ENCODE data around the gene KLF7.
A peak's percentile ranks its signal among the peaks of the same experiment; 100 is the strongest.

Gene KLF7

GRCh38 chr2:207149249-207150213, 16.2 kb downstream of the KLF7 start:
- DNase-seq (ENCODE audit: low read depth in 3 of 3), result no peak

GRCh38 chr2:207148020-207148419, 17.7 kb downstream of the KLF7 start:
- DNase-seq (ENCODE audit: low read depth in 3 of 3), result no peak

- DNase-seq (ENCODE audit: low read depth in 3 of 3), result no peak
These were observed 21.5 kb downstream of the KLF7 start for GRCh38 chr2:207144173-207144785.

GRCh38 chr2:207143215-207144172, 22.3 kb downstream of the KLF7 start:
- DNase-seq (ENCODE audit: low read depth in 3 of 3), result peak; percentile 9 to 25 (median 10)

- DNase-seq (ENCODE audit: low read depth in 3 of 3), result no peak
These were observed 23.3 kb downstream of the KLF7 start for GRCh38 chr2:207142461-207142860.

GRCh38 chr2:207141386-207141785, 24.4 kb downstream of the KLF7 start:
- no peak for DNase-seq (ENCODE audit: low read depth in 3 of 3)

- DNase-seq (ENCODE audit: low read depth in 3 of 3), result no peak
These were observed 25.5 kb downstream of the KLF7 start for GRCh38 chr2:207140265-207140664.

GRCh38 chr2:207139552-207139951, 26.2 kb downstream of the KLF7 start:
- DNase-seq (ENCODE audit: low read depth in 3 of 3), result no peak

- no peak for DNase-seq (ENCODE audit: low read depth in 3 of 3)
These were observed 27.0 kb downstream of the KLF7 start for GRCh38 chr2:207138627-207139297.

GRCh38 chr2:207137596-207138337, 28.0 kb downstream of the KLF7 start:
- DNase-seq (ENCODE audit: low read depth in 3 of 3), result no peak

- DNase-seq (ENCODE audit: low read depth in 3 of 3), result no peak
These were observed 28.9 kb downstream of the KLF7 start for GRCh38 chr2:207136874-207137273.

GRCh38 chr2:207135801-207136457, 29.8 kb downstream of the KLF7 start:
- DNase-seq (ENCODE audit: low read depth in 3 of 3), result no peak

GRCh38 chr2:207135340-207135739, 30.4 kb downstream of the KLF7 start:
- no peak for DNase-seq (ENCODE audit: low read depth in 3 of 3)

- DNase-seq (ENCODE audit: low read depth in 3 of 3), result no peak
These were observed 31.8 kb downstream of the KLF7 start for GRCh38 chr2:207133820-207134519.

GRCh38 chr2:207133458-207133819, 32.3 kb downstream of the KLF7 start:
- DNase-seq (ENCODE audit: low read depth in 3 of 3), result no peak

GRCh38 chr2:207132019-207132418, 33.7 kb downstream of the KLF7 start:
- DNase-seq (ENCODE audit: low read depth in 3 of 3), result no peak

- DNase-seq (ENCODE audit: low read depth in 3 of 3), result no peak
These were observed 34.2 kb downstream of the KLF7 start for GRCh38 chr2:207131594-207131993.

GRCh38 chr2:207130958-207131521, 34.7 kb downstream of the KLF7 start:
- DNase-seq (ENCODE audit: low read depth in 3 of 3), result no peak

GRCh38 chr2:207129821-207130220, 35.9 kb downstream of the KLF7 start:
- DNase-seq (ENCODE audit: low read depth in 3 of 3), result no peak

Measured in stimulated activated CD4-positive, alpha-beta T cell treated with anti-CD3 and anti-CD28 coated beads, TNF-alpha, amount 100 ng/mL, for 4 hours (primary cell).